B cell (primary cell): ENCODE measurements around the gene SEPTIN3.

Experiments
- EZH2 ChIP-seq: IDR thresholded peaks from 2 replicates; pipeline ENCODE4 v1.6.1; 2012; ENCODE audit warnings: borderline replicate concordance, low read depth, mild to moderate bottlenecking, moderate library complexity, low read length; ENCODE audit not compliant: insufficient read depth, poor library complexity, severe bottlenecking
- TF ChIP-seq, protein P1 (sequence below): fragments of 200-600 bp; IDR thresholded peaks from one replicate; pipeline ENCODE4 v1.8.0; 2022; ENCODE audit warnings: antibody characterized with exemption, mild to moderate bottlenecking

GRCh38 chr22:41948142-41948541 lies 21.1 kb upstream of the SEPTIN3 start:
- TF ChIP-seq, protein P1, sequence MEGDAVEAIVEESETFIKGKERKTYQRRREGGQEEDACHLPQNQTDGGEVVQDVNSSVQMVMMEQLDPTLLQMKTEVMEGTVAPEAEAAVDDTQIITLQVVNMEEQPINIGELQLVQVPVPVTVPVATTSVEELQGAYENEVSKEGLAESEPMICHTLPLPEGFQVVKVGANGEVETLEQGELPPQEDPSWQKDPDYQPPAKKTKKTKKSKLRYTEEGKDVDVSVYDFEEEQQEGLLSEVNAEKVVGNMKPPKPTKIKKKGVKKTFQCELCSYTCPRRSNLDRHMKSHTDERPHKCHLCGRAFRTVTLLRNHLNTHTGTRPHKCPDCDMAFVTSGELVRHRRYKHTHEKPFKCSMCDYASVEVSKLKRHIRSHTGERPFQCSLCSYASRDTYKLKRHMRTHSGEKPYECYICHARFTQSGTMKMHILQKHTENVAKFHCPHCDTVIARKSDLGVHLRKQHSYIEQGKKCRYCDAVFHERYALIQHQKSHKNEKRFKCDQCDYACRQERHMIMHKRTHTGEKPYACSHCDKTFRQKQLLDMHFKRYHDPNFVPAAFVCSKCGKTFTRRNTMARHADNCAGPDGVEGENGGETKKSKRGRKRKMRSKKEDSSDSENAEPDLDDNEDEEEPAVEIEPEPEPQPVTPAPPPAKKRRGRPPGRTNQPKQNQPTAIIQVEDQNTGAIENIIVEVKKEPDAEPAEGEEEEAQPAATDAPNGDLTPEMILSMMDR = no peak
- TF ChIP-seq EZH2 = no peak
